Fibroblast of mammary gland (primary cell): ENCODE data around the gene YTHDF1.

Experiments used
- DNase-seq: peaks from one replicate; pipeline ENCODE4 v3.0.0-alpha.2; 2010; ENCODE audit warnings: low read depth
- H3K4me3 ChIP-seq: 2 replicates; pipeline ENCODE4 v1.5.1; 2011; ENCODE audit warnings: low read depth, mild to moderate bottlenecking, low read length, moderate library complexity; ENCODE audit not compliant: control insufficient read depth
- TF ChIP-seq, protein P1 (sequence below): conservative IDR thresholded peaks from 2 replicates; pipeline ENCODE4 v1.5.1; 2011; ENCODE audit warnings: low read depth, low read length, inconsistent platforms; ENCODE audit not compliant: control insufficient read depth, insufficient read depth

Gene YTHDF1

DNA sequence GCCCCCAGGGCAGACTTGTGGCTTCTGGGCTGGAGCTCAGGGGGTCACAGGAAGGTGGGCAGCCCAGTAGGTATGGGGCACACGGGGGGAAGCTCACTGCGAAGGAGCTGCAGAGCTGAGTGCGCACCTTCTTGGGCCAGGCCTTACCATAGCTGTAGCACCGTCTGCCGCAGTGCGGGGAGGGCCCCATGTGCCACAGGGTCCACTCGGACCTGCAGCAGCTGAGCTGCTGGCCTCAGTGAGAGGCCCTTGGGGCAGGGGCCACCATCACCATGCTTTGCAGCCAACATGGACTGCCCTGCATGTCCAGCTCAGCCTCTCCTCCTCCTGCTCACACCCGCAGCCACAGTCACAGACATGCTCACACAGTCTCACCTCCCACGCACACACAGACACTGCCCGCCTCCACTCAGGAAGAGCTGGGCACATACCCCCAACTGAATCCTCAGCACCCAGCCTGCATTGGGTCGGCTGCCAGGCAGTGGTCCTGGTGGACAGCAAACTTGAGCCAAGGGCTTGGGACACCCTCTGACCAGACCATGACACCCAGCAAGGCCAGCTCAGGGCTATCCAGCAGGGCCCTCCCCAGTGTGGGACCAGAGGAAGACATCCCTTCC lies 35.3 kb downstream of the YTHDF1 start:
- TF ChIP-seq, protein P1, sequence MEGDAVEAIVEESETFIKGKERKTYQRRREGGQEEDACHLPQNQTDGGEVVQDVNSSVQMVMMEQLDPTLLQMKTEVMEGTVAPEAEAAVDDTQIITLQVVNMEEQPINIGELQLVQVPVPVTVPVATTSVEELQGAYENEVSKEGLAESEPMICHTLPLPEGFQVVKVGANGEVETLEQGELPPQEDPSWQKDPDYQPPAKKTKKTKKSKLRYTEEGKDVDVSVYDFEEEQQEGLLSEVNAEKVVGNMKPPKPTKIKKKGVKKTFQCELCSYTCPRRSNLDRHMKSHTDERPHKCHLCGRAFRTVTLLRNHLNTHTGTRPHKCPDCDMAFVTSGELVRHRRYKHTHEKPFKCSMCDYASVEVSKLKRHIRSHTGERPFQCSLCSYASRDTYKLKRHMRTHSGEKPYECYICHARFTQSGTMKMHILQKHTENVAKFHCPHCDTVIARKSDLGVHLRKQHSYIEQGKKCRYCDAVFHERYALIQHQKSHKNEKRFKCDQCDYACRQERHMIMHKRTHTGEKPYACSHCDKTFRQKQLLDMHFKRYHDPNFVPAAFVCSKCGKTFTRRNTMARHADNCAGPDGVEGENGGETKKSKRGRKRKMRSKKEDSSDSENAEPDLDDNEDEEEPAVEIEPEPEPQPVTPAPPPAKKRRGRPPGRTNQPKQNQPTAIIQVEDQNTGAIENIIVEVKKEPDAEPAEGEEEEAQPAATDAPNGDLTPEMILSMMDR = no peak

DNA sequence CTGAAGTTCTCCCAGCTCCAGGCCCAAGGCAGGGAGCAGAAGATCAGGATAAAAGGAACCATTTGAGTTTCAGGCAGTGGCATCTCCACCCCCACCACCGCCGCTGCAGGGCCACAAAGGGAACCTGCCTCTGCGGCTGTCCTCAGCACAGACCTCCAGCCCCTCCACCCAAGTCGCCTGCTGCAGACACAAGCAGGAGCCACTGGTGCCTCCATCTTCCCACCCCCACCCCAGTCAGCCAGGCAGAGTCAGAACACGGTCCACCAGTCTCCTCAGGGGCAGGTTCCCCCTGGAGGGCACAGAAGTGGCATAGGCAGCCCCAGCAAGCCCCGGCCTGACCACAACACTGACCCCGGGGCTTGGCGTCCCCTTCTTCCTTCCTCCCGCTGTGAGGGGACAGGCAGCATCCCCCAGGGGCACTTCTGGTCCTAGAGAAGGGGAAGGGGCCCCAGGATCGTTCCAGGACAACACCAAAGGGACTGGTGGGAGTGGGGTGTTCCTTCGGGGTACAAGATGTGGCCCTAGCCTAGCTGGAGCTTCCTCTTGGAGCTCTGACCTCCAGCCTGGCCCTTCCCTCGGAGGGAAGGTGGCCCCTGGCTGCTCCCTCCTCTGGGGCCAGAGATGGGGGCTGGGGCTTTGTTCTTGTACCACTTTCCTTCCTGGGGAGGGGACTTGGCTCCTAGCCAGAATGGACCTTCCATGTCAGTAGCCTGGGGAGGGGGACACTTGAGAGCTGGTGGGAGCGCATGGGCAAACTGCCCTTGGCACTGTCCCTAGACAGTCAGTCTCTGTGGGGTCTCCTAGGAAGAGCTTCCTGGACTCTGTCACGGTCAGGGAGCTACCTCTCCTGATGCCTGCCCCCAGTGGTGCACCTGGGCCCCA lies 36.0 kb downstream of the YTHDF1 start:
- DNase-seq = no peak
- H3K4me3 ChIP-seq = no peak overlapping the region
- TF ChIP-seq, protein P1 = no peak

More for the DNA sequence above, 35.3 kb downstream of the YTHDF1 start:
- DNase-seq = no peak
- H3K4me3 ChIP-seq = no peak overlapping the region

DNA sequence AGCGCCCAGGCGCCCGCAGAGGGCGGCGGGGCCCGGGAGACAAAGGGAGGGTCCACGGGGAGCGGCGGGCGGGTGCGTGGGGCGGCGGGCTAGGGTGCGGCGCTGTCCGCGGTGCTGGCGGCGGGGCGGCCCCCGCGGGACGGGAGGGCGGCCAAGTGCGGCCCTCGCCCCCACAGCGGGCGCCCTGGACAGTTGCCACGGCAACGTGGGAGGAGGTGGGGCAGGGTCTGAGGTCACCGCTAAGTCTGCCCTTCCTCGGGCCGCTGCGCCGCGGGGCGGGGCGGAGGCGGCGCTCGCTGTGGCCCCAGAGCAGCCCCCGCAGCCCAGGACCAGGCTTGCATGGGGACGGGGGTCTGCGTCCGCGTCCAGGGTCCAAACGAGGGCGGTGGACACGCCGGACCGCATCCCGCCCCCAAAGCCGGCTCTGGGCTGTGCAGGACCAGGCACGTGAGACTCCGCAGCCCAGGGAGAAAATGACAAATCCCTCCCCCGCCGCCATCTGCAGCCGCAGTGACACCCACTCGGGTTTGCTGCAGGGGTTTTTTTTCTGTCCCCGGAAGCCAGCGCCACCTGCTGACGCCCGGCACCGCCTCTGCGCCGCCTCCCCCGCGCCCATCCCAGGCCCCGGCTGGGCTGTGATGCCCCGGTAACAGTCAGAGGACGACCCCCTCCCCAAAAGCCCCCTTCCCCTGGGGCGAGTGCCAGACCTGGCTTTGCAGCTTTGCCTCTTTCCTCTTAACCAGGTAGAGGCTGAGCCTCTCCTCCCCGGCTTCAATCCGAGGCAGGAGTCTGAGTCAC lies 36.8 kb downstream of the YTHDF1 start:
- no peak overlapping the region for H3K4me3 ChIP-seq
- DNase-seq = no peak
- TF ChIP-seq, protein P1 = no peak

DNA sequence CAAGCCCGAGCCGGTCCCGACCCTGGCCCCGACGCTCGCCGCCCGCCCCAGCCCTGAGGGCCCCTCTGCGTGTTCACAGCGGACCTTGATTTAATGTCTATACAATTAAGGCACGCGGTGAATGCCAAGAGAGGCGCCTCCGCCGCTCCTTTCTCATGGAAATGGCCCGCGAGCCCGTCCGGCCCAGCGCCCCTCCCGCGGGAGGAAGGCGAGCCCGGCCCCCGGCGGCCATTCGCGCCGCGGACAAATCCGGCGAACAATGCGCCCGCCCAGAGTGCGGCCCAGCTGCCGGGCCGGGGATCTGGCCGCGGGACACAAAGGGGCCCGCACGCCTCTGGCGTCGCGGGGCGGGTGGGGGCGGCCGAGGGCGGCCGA lies 37.5 kb downstream of the YTHDF1 start:
- no peak overlapping the region for H3K4me3 ChIP-seq
- no peak for DNase-seq
- TF ChIP-seq, protein P1 = no peak

DNA sequence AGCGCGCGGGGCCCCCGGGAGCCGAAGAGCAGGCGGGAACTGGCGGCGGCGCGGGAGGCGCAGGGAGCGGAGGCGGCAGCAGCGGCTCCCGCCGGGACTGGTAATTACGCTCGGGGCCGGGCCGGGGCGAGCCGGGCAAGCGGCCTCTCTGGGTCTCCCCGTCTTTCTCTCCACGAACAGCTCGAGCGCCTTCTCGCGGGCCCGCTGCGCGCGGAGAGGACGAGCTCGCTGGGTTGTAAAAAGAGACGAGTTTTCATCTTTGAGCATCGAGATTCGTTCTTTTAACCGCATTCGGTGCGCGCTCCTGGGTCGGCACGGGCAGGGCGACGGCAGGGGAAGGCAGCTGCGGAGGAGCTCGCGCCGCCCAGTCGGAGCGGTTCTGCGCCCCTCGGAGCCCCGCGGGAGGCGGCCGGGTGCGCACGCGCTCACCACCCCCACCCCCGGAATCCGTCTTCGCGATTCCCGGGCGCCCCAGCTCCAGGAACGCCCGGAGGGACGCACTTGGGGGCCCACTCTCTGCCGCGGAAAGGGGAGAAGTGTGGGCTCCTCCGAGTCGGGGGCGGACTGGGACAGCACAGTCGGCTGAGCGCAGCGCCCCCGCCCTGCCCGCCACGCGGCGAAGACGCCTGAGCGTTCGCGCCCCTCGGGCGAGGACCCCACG lies 38.0 kb downstream of the YTHDF1 start:
- TF ChIP-seq, protein P1 = no peak
- no peak overlapping the region for H3K4me3 ChIP-seq
- no peak for DNase-seq

DNA sequence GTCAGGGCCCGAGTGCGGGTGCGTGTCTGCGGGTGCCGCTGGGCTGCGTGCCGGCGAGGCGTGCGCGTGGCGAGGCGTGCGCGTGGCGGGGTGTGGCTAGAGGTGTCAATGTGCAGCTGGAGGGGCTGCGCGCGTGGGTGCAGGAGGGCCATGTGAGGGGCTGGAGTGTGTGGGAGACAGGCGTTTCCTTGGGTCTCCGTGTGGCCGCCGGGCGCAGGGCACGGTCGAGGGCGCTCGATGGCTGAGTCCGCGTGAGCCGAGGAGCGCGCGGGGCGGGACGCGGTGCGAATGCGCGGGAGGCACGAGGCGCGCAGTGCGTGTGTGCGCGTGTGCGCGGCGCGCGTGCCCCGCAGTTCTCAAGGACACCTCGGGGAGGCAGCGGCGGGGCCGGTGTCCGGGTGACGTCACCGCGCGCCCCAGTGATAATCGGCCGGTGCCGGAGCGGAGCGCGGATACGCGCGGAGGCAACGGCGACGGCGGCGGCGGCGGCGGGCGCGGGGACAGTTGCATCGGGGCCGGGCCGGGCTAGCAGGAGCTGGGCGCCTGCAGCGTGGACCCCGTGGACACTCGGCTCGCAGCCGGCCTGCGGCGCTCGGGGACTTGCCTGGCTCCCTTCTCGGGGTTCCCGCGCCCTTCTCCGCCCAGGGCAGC lies 38.7 kb downstream of the YTHDF1 start:
- no peak for DNase-seq
- TF ChIP-seq, protein P1 = no peak
- no peak overlapping the region for H3K4me3 ChIP-seq
